Panc1 (cell line): ENCODE data around the gene PCGF1.

Experiments used
- POLR2AphosphoS5 ChIP-seq: IDR thresholded peaks from 2 replicates; pipeline ENCODE4 v1.6.1; 2012; ENCODE audit warnings: mild to moderate bottlenecking, low read depth, low read length, moderate library complexity
- SIN3A ChIP-seq: IDR thresholded peaks from 2 replicates; pipeline ENCODE4 v1.6.1; 2012; ENCODE audit warnings: low read depth, mild to moderate bottlenecking, low read length, moderate library complexity, borderline replicate concordance; ENCODE audit not compliant: insufficient read depth
- TCF7L2 ChIP-seq: IDR thresholded peaks from 2 replicates; pipeline ENCODE4 v1.6.1; 2011; ENCODE audit warnings: mild to moderate bottlenecking, low read depth, low read length, inconsistent platforms
- TF ChIP-seq, protein P1 (sequence below): fragments of 450-650 bp; IDR thresholded peaks from 2 replicates; pipeline ENCODE4 v1.5.1; 2017; ENCODE audit warnings: mild to moderate bottlenecking
- TF ChIP-seq, protein P2 (sequence below), 2 experiments: IDR thresholded peaks; 2 replicates each; pipeline ENCODE4 v1.6.1; 2011 to 2012; ENCODE audit warnings: low read depth in 2 of 2, control low read depth in 1 of 2, low read length in 1 of 2, mild to moderate bottlenecking in 1 of 2, moderate library complexity in 1 of 2; ENCODE audit not compliant: insufficient read depth in 1 of 2

DNA sequence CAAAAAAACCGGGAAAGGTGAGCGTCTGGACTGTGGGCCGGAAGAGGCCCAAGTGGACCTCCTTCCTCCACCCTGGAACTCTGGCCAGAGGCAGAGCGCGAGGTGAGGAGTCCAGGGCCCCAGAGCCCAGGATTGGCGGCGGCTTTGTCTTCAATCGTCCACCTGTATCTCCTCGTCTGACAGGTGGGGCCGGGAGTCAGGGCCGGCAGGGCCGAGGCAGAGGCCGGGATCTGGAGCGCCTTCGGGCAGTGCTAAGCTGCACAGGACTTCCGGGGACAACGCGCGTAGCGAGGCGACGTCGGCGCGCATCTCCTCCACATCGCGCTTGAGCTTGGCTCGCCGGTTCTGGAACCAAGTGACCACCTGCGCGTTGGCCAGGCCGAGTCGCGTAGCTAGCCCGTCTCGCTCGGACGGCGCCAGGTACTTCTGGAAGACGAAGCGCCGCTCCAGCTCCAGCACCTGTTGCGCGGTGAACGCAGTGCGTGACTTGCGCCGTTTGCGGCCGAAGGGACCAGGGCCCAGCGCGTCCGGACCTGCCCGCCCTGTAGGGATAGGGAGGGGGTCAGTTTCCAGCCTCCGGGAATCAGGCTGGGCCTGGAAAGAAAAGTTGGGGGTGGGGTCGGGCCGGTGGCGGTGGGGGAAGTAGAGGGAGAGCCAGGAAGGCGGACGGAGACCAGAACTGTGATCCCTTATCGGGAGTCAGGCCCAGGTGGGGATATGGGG, 9.6 kb downstream of the PCGF1 start:
- TF ChIP-seq, protein P1, sequence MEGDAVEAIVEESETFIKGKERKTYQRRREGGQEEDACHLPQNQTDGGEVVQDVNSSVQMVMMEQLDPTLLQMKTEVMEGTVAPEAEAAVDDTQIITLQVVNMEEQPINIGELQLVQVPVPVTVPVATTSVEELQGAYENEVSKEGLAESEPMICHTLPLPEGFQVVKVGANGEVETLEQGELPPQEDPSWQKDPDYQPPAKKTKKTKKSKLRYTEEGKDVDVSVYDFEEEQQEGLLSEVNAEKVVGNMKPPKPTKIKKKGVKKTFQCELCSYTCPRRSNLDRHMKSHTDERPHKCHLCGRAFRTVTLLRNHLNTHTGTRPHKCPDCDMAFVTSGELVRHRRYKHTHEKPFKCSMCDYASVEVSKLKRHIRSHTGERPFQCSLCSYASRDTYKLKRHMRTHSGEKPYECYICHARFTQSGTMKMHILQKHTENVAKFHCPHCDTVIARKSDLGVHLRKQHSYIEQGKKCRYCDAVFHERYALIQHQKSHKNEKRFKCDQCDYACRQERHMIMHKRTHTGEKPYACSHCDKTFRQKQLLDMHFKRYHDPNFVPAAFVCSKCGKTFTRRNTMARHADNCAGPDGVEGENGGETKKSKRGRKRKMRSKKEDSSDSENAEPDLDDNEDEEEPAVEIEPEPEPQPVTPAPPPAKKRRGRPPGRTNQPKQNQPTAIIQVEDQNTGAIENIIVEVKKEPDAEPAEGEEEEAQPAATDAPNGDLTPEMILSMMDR = no peak
- TF ChIP-seq, protein P2, sequence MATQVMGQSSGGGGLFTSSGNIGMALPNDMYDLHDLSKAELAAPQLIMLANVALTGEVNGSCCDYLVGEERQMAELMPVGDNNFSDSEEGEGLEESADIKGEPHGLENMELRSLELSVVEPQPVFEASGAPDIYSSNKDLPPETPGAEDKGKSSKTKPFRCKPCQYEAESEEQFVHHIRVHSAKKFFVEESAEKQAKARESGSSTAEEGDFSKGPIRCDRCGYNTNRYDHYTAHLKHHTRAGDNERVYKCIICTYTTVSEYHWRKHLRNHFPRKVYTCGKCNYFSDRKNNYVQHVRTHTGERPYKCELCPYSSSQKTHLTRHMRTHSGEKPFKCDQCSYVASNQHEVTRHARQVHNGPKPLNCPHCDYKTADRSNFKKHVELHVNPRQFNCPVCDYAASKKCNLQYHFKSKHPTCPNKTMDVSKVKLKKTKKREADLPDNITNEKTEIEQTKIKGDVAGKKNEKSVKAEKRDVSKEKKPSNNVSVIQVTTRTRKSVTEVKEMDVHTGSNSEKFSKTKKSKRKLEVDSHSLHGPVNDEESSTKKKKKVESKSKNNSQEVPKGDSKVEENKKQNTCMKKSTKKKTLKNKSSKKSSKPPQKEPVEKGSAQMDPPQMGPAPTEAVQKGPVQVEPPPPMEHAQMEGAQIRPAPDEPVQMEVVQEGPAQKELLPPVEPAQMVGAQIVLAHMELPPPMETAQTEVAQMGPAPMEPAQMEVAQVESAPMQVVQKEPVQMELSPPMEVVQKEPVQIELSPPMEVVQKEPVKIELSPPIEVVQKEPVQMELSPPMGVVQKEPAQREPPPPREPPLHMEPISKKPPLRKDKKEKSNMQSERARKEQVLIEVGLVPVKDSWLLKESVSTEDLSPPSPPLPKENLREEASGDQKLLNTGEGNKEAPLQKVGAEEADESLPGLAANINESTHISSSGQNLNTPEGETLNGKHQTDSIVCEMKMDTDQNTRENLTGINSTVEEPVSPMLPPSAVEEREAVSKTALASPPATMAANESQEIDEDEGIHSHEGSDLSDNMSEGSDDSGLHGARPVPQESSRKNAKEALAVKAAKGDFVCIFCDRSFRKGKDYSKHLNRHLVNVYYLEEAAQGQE (IDR thresholded peaks at IDR 0.05; ENCODE audit: insufficient read depth in 1 of 2, low read depth in 2 of 2, low read length in 1 of 2) = no peak
- TF ChIP-seq POLR2AphosphoS5 (no peak), TCF7L2 (no peak), SIN3A (no peak)
